Measurements from ENCODE around the gene NEK1.

GRCh38 chr4:169603312-169603711, 9.1 kb downstream of the NEK1 start:
- TF ChIP-seq CTCF (IDR thresholded peaks at IDR 0.05) (no peak), POLR2A (IDR thresholded peaks at IDR 0.05) (no peak)
